Mesothelial cell of epicardium (in vitro differentiated cells): Measurements from ENCODE around the gene EXPH5. TPM values are rescaled to one million over a fixed set of nuclear protein-coding genes. Genes with fewer than 3 reads are reported as not detected.
"Not testable (repeated sequence)": the region's sequence is repeated elsewhere in the genome, so short reads cannot be mapped to it uniquely, and the experiment has no call there.

Experiments used
- DNase-seq, 2 experiments: peaks; one replicate each; pipeline ENCODE4 v3.0.0; 2021; ENCODE audit warnings: low spot score in 2 of 2; ENCODE audit not compliant: unreplicated experiment in 2 of 2
- H3K27ac Mint-ChIP-seq: 2 replicates; pipeline ENCODE4 v1.8.0; 2021; ENCODE audit warnings: mixed read lengths
- H3K27me3 Mint-ChIP-seq: 2 replicates; pipeline ENCODE4 v1.8.0; 2021; ENCODE audit warnings: low read depth, mixed read lengths
- H3K36me3 Mint-ChIP-seq: 2 replicates; pipeline ENCODE4 v1.8.0; 2021; ENCODE audit warnings: mixed read lengths
- H3K4me1 Mint-ChIP-seq: 2 replicates; pipeline ENCODE4 v1.8.0; 2021; ENCODE audit warnings: mixed read lengths
- H3K4me3 Mint-ChIP-seq: 2 replicates; pipeline ENCODE4 v1.8.0; 2021; ENCODE audit warnings: mild to moderate bottlenecking, moderate library complexity, mixed read lengths
- H3K9me3 Mint-ChIP-seq: 2 replicates; pipeline ENCODE4 v1.8.0; 2021; ENCODE audit warnings: mixed read lengths
- CTCF ChIP-seq: fragments of 200-600 bp; sonication (generic); IDR thresholded peaks from one replicate; pipeline ENCODE4 v1.5.0; 2021; ENCODE audit warnings: antibody characterized with exemption; ENCODE audit not compliant: unreplicated experiment
- total RNA-seq: library from RNA; stranded (reverse); gene quantifications from 3 replicates; pipeline ENCODE4 v1.2.1, GENCODE V29; 2021

EXPH5 gene
- total RNA-seq, 1 donor from 2014 or later, result 30.5 TPM

- Mint-ChIP-seq H3K27ac (no peak overlapping the region), H3K9me3 (no peaks in the 10 kb centered on the region), H3K4me3 (no peak overlapping the region), H3K36me3 (no peaks in the 10 kb centered on the region), H3K27me3 (no peaks in the 10 kb centered on the region), H3K4me1 (peaks cover 10% of the 10 kb centered on the region)
- DNase-seq, result no peak
- no peak for TF ChIP-seq CTCF
Measured at GRCh38 chr11:108614086-108614485, 20.5 kb upstream of the EXPH5 start.

GRCh38 chr11:108609682-108610081 is 16.1 kb upstream of the EXPH5 start:
- no peak for DNase-seq

GRCh38 chr11:108608548-108608947 is 15.0 kb upstream of the EXPH5 start:
- no peak for DNase-seq
- Mint-ChIP-seq H3K4me3 (no peak overlapping the region), H3K27me3 (no peaks in the 10 kb centered on the region), H3K9me3 (no peaks in the 10 kb centered on the region), H3K4me1 (peaks cover 6% of the 10 kb centered on the region), H3K36me3 (no peaks in the 10 kb centered on the region), H3K27ac (no peak overlapping the region)
- TF ChIP-seq CTCF, result no peak

More at GRCh38 chr11:108609682-108610081, 16.1 kb upstream of the EXPH5 start:
- Mint-ChIP-seq H3K36me3 (no peaks in the 10 kb centered on the region), H3K4me1 (peaks cover 6% of the 10 kb centered on the region), H3K27me3 (no peaks in the 10 kb centered on the region), H3K9me3 (no peaks in the 10 kb centered on the region), H3K4me3 (no peak overlapping the region), H3K27ac (no peak overlapping the region)
- TF ChIP-seq CTCF, result no peak

- Mint-ChIP-seq H3K27ac (peak overlapping the region; percentile 26), H3K27me3 (no peaks in the 10 kb centered on the region), H3K9me3 (no peaks in the 10 kb centered on the region), H3K36me3 (no peaks in the 10 kb centered on the region), H3K4me1 (peaks cover 9% of the 10 kb centered on the region), H3K4me3 (no peak overlapping the region)
- TF ChIP-seq CTCF, result no peak
- no peak for DNase-seq
Measured at GRCh38 chr11:108606495-108607160, 13.1 kb upstream of the EXPH5 start.

GRCh38 chr11:108606070-108606469 is 12.5 kb upstream of the EXPH5 start:
- no peak for DNase-seq
- TF ChIP-seq CTCF, result no peak
- no peak overlapping the region for H3K4me3 Mint-ChIP-seq
- no peak overlapping the region for H3K27ac Mint-ChIP-seq
- peaks cover 9% of the 10 kb centered on the region for H3K4me1 Mint-ChIP-seq
- H3K27me3 Mint-ChIP-seq, result no peaks in the 10 kb centered on the region
- no peaks in the 10 kb centered on the region for H3K36me3 Mint-ChIP-seq
- H3K9me3 Mint-ChIP-seq, result no peaks in the 10 kb centered on the region

- Mint-ChIP-seq H3K4me1 (peaks cover 13% of the 10 kb centered on the region), H3K27ac (peak overlapping the region; percentile 45)
- not testable (repeated sequence) for DNase-seq, H3K4me3 Mint-ChIP-seq, H3K9me3 Mint-ChIP-seq, H3K27me3 Mint-ChIP-seq, H3K36me3 Mint-ChIP-seq
Measured at GRCh38 chr11:108602818-108603217, 9.2 kb upstream of the EXPH5 start.
